Activated B cell treated with CpG ODN at 0.5 μM for 24 hours (primary cell): ENCODE results near the gene GPR34. TPM values are rescaled to one million over a fixed set of nuclear protein-coding genes. Genes with fewer than 3 reads are reported as not detected.

ENCODE experiments used
- ATAC-seq: fragments of 200-7000 bp; cut with Tn5 transposase; one replicate; pipeline ENCODE4 v1.10.0; 2021; ENCODE audit warnings: low read depth, mild to moderate bottlenecking, moderate library complexity
- CTCF ChIA-PET: fragments of 350-600 bp; sonication (Branson Sonifier 250); formaldehyde crosslinking; loops from one replicate; lab custom pipeline; 2021; ENCODE audit warnings: antibody characterized with exemption; lab: Charles Lee
- POLR2A ChIA-PET: fragments of 350-600 bp; sonication (Branson Sonifier 250); formaldehyde crosslinking; loops from one replicate; lab custom pipeline; 2021; ENCODE audit warnings: antibody characterized with exemption; lab: Charles Lee
- DNase-seq: peaks from one replicate; pipeline ENCODE4 v3.0.0; 2022
- H3K27ac Mint-ChIP-seq: one replicate; pipeline ENCODE4 v1.8.0; 2020; ENCODE audit warnings: mixed read lengths
- H3K27me3 Mint-ChIP-seq: one replicate; pipeline ENCODE4 v1.8.0; 2021; ENCODE audit warnings: mixed read lengths
- H3K36me3 Mint-ChIP-seq: one replicate; pipeline ENCODE4 v1.8.0; 2021; ENCODE audit warnings: low read depth, mixed read lengths
- H3K4me1 Mint-ChIP-seq: one replicate; pipeline ENCODE4 v1.8.0; 2021; ENCODE audit warnings: mixed read lengths
- H3K4me3 Mint-ChIP-seq: one replicate; pipeline ENCODE4 v1.8.0; 2020; ENCODE audit warnings: mild to moderate bottlenecking, mixed read lengths
- H3K9me3 Mint-ChIP-seq: one replicate; pipeline ENCODE4 v1.8.0; 2020; ENCODE audit warnings: mixed read lengths
- intact Hi-C: fragments of 100-400 bp; cut with micrococcal nuclease; formaldehyde crosslinking; loops from one replicate; pipeline ENCODE4 v1.15.1; 2024
- total RNA-seq: library from RNA; stranded (reverse); gene quantifications from 2 replicates; pipeline ENCODE4 v1.2.3, GENCODE V29; 2022
- TF ChIP-seq, protein P1 (sequence below): fragments of 200-600 bp; IDR thresholded peaks from one replicate; pipeline ENCODE4 v1.8.0; 2022; ENCODE audit warnings: antibody characterized with exemption, mild to moderate bottlenecking

Gene GPR34
- total RNA-seq, 1 donor from 2014 or later = 0.24 TPM

DNA sequence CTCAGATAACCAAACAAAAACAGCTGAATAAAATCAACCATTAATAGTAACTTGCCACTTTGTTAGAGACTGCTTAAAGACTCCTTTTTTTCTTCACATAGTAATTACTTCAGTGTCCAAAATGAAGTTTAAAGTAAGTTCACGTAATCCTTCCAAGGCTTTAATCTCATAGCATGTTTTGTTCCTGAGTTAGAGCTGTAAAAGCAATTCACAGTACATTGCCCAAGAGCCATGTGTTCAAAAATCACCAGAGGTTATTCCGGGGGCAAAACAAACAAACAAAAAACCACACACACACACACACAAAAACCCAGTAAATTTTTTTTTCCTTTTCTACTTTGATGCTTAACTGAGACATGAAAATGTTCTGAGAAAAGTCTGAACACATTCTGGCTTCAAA, 41.3 kb downstream of the GPR34 start:
- H3K9me3 Mint-ChIP-seq = no peaks in the 10 kb centered on the region
- ATAC-seq (no peak), DNase-seq (no peak)
- intact Hi-C loops = loop anchor here (5.0 kb wide), 4 partner anchors 43 to 398 kb away; partner anchors contain the start of genes DDX3X and GPR34
- H3K4me1 Mint-ChIP-seq = peaks cover 28% of the 10 kb centered on the region
- no peak overlapping the region for H3K27ac Mint-ChIP-seq
- no peak overlapping the region for H3K4me3 Mint-ChIP-seq
- no peaks in the 10 kb centered on the region for H3K36me3 Mint-ChIP-seq
- no peaks in the 10 kb centered on the region for H3K27me3 Mint-ChIP-seq
- ChIA-PET CTCF (interaction anchor here (1.0 kb wide), 1 partner anchor 30 kb away, joined by 3 read pairs; no protein-coding TSS in a partner anchor), POLR2A (no interaction called here)
- TF ChIP-seq, protein P1, sequence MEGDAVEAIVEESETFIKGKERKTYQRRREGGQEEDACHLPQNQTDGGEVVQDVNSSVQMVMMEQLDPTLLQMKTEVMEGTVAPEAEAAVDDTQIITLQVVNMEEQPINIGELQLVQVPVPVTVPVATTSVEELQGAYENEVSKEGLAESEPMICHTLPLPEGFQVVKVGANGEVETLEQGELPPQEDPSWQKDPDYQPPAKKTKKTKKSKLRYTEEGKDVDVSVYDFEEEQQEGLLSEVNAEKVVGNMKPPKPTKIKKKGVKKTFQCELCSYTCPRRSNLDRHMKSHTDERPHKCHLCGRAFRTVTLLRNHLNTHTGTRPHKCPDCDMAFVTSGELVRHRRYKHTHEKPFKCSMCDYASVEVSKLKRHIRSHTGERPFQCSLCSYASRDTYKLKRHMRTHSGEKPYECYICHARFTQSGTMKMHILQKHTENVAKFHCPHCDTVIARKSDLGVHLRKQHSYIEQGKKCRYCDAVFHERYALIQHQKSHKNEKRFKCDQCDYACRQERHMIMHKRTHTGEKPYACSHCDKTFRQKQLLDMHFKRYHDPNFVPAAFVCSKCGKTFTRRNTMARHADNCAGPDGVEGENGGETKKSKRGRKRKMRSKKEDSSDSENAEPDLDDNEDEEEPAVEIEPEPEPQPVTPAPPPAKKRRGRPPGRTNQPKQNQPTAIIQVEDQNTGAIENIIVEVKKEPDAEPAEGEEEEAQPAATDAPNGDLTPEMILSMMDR = no peak

DNA sequence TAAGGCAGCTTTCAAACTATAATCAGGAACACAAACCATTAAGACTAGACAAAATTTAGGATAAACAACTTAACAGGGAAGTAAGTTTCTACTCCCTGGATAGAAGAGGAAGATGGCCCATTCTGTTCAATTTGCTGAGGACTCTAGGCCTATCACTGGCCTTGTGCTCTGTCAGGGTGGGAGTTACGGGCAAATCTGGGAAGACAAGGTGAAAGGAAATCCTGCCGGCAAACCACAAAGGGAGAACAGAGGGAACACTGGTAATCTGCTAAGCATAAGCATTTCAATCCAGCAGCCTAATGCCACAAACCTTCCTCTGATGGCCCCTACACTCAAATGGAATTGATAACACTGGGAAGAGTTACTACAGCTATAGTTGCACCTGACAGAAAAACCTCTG, 43.5 kb downstream of the GPR34 start:
- TF ChIP-seq, protein P1 = no peak
- intact Hi-C loops = loop anchor here (5.0 kb wide), 4 partner anchors 45 to 400 kb away; partner anchors contain the start of genes DDX3X and GPR34
- H3K4me3 Mint-ChIP-seq = no peak overlapping the region
- H3K27ac Mint-ChIP-seq = peak overlapping the region; percentile 46
- no peaks in the 10 kb centered on the region for H3K36me3 Mint-ChIP-seq
- ChIA-PET POLR2A (no interaction called here), CTCF (no interaction called here)
- H3K4me1 Mint-ChIP-seq = peaks cover 38% of the 10 kb centered on the region
- H3K27me3 Mint-ChIP-seq = no peaks in the 10 kb centered on the region
- no peak for DNase-seq
- no peaks in the 10 kb centered on the region for H3K9me3 Mint-ChIP-seq
- ATAC-seq = no peak

DNA sequence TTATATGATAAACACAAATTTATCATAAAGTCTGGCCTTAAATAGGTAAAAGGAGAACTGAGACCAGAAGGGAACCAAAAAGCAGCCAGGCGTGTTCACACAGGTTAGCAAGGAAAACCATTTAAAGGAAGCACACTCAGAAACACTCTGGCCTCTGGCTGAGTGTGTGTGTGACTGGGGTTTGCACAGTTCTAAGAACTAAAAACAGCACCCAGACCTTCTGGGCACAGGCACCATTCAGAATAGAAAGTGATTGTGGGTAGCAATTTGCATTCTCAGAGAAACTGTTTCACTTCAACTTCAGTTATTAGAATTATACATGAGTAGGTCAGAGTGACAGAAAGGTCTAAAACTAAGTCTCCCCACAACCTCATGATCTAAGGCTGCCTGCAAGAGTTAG, 45.2 kb downstream of the GPR34 start:
- ATAC-seq (peak; percentile 95), DNase-seq (peak; percentile 17)
- intact Hi-C loops = loop anchor here (1.0 to 5.0 kb wide), 9 partner anchors 14 to 402 kb away; partner anchors contain the start of genes DDX3X and GPR34
- H3K9me3 Mint-ChIP-seq = no peaks in the 10 kb centered on the region
- peak overlapping the region; percentile 75 for H3K4me3 Mint-ChIP-seq
- H3K4me1 Mint-ChIP-seq = peaks cover 41% of the 10 kb centered on the region
- CTCF ChIA-PET = no interaction called here
- TF ChIP-seq, protein P1 = no peak
- H3K27me3 Mint-ChIP-seq = no peaks in the 10 kb centered on the region
- POLR2A ChIA-PET = no interaction called here
- peak overlapping the region; percentile 85 for H3K27ac Mint-ChIP-seq
- no peaks in the 10 kb centered on the region for H3K36me3 Mint-ChIP-seq

DNA sequence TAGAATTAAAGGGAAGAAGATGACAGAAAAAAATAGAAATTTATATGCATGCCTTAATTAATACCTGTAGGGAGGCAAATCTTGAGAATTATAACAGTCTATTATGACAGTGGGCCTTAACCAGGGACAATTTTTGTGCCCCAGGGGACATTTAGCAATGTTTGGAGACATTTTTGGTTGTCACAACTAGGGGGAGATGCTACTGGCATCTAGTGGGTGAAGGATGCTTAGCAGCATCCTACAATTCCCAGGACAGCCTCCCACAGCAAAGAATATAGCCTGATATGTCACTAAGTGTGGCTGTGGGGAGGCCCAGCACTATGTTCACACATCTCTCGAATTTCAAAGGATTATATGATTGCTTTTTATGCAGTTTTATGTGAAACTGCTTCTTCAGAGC, 45.8 kb downstream of the GPR34 start:
- ATAC-seq (peak; percentile 35), DNase-seq (no peak)
- intact Hi-C loops = loop anchor here (1.0 to 5.0 kb wide), 9 partner anchors 14 to 402 kb away; partner anchors contain the start of genes DDX3X and GPR34
- peak overlapping the region; percentile 75 for H3K4me3 Mint-ChIP-seq
- H3K27ac Mint-ChIP-seq = peak overlapping the region; percentile 85
- H3K4me1 Mint-ChIP-seq = peaks cover 41% of the 10 kb centered on the region
- ChIA-PET CTCF (interaction anchor here (0.9 kb wide), 1 partner anchor 25 kb away, joined by 3 read pairs; no protein-coding TSS in a partner anchor), POLR2A (no interaction called here)
- H3K9me3 Mint-ChIP-seq = no peaks in the 10 kb centered on the region
- H3K27me3 Mint-ChIP-seq = no peaks in the 10 kb centered on the region
- TF ChIP-seq, protein P1 = no peak
- H3K36me3 Mint-ChIP-seq = no peaks in the 10 kb centered on the region

DNA sequence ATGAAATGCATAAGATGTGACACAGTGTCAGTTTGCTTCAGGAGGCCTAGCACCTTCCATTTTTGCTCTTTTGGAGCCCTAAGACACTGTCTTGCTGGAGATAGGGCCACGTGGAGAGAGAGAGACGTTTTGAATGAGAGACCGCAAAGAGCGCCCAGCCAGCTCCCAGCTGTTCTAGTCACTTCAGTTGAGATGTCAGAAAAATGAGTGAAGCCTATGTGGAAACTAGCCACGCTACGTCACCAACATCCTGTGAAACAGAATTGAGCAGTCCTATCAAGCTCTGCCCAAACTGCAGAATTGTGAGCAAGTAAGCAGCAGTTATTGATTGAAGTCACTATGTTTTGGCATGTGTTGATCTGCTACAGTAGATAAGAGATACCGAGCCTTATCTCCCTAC, 48.3 kb downstream of the GPR34 start:
- intact Hi-C loops = no loop called here
- Mint-ChIP-seq H3K27ac (no peak overlapping the region), H3K36me3 (no peaks in the 10 kb centered on the region), H3K9me3 (no peaks in the 10 kb centered on the region), H3K4me3 (no peak overlapping the region), H3K4me1 (peaks cover 45% of the 10 kb centered on the region), H3K27me3 (no peaks in the 10 kb centered on the region)
- ATAC-seq (no peak), DNase-seq (no peak)
- TF ChIP-seq, protein P1 = no peak
- ChIA-PET CTCF (no interaction called here), POLR2A (no interaction called here)
